ENCODE data around the gene MGAT3.
"Not testable (repeated sequence)": the region's sequence is repeated elsewhere in the genome, so short reads cannot be mapped to it uniquely, and the experiment has no call there.

The MGAT3 gene, protein sequence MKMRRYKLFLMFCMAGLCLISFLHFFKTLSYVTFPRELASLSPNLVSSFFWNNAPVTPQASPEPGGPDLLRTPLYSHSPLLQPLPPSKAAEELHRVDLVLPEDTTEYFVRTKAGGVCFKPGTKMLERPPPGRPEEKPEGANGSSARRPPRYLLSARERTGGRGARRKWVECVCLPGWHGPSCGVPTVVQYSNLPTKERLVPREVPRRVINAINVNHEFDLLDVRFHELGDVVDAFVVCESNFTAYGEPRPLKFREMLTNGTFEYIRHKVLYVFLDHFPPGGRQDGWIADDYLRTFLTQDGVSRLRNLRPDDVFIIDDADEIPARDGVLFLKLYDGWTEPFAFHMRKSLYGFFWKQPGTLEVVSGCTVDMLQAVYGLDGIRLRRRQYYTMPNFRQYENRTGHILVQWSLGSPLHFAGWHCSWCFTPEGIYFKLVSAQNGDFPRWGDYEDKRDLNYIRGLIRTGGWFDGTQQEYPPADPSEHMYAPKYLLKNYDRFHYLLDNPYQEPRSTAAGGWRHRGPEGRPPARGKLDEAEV

DNA sequence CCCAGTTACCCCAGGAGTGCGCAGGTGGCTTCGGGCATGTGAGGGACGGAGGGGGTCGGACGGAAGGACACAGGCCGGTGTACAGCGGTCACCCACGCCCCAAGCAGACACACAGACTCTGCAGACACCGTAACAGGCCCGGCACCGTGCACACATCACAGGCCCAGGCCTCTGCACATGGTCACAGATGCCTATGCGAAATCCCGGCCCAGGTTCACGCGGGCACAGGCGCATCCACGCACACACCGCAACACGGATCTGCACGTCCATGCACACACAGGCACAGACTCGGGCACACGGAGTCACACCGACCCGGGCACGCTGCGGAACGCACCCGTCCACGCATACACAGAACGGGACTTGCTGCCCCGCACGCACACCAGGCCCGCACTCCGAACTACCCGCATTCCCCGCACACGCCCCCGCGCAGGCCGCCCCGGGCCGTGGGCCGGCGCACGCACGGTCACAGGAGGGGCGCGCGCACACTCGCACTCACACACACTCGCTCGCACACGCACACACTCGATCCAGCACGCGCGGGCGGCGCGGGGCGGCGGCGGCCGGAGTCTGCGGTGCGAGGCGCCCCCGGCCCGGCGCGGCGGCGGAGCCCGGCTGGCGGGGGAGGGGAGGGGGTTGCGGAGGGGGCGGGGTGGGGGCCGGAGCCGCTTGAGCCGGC lies at the start of gene MGAT3:
MGAT3 (plus strand) TSS at position 491 of the 676 bp plus-strand sequence. CDS start 30,336 bp downstream, outside the sequence.
- peak in 13 of 56 donors; percentile 21 to 60 (median 35) for DNase-seq

DNA sequence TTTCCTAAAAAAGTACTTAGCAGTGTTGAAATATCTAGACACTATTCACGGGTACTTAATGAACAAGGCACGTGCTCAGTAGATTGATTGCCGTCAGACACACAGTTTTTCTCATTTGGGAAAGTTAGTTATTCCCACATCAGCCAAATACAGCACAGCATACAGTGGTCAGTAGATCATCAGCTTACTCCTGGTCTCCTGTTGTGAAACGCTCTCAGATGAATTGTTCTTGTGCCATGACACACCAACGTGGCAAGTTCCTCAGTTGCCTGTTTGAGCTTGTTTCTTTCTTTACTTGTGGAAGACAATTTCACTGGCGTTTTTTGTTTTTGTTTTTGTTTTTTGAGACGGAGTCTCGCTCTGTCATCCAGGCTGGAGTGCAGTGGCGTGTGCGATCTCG lies 48.6 kb upstream of the MGAT3 start:
- DNase-seq, result no peak

DNA sequence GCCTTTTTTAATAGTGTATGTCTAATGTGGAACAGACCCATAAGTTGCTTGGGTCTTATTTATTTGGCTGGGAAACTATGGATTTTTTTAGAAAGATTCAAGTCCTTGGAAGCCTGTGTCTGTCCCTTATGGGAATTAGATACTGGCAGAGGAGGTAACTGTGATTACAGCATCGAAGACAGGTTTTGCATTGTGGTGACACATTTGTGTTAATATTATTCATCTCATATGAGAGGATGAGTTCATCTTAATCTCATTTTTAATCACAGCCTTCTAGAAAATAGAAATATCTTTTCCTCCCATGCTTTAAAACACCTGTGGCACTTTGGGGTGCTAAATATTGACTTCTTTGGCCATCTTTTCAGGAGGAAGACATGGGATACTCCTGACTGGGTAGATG lies 48.0 kb upstream of the MGAT3 start:
- no peak for DNase-seq

DNA sequence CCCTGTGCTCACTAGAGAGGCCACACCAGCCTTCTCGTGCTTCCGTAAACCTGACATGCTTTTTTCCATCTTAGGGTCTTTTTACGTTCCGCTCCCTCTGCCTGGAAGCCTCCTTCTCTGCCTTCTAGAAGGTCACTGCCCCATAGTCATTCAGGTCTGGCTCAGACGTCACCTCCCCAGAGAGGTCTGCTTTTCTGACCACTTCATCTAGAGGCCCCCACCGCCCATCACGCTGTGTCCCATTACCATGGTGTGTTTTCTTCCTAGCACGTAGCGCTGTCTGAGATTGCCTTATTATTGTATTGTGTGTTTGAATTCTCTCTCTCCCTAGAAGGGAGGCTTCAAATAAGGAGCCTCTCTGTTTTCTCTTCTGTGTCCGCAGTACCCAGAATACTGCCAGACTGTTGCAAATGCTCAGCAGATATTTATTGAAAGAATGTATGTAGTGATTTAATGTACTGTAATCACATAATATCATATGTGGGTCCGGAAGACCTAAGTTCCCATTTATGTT lies 47.2 kb upstream of the MGAT3 start:
- DNase-seq, result peak in 2 of 56 donors; percentile 7 to 9

DNA sequence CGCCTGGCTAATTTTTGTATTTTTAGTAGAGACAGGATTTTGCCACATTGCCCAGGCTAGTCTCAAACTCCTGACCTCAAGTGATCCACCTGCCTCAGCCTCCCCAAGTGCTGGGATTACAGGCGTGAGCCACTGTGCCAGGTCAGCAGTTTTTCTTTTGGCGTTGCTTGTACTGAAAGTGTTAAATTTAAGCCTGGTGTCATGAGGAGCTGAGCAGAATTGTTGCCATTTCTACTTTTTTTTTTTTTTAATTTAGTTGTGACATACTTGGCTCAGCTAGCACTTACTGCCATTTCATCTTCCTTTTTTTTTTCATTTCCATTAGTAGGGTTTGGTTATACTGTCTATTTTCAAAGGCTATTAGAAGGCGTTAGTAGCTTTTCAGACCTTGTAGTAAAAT lies 46.5 kb upstream of the MGAT3 start:
- DNase-seq, result no peak

DNA sequence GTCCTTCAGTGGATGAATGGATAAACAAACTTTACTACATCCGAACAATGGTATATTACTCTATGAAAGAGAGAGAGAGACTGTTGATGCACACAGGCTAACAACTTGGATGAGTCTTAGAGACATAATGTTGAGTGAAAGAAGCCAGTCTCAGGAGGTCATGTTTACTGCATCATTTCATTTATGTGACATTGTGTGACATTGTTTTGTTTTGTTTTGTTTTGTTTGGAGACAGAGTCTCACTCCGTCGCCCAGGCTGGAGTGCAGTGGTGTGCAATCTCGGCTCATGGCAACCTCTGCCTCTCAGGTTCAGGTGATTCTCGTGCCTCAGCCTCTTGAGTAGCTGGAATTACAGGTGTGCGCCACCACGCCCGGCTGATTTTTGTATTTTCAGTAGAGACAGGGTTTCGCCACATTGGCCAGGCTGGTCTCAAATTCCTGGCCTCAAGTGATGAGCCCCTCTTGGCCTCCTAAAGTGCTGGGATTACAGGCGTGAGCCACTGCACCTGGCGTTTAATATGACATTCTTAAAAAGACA lies 44.9 kb upstream of the MGAT3 start:
- DNase-seq, result not testable (repeated sequence)

DNA sequence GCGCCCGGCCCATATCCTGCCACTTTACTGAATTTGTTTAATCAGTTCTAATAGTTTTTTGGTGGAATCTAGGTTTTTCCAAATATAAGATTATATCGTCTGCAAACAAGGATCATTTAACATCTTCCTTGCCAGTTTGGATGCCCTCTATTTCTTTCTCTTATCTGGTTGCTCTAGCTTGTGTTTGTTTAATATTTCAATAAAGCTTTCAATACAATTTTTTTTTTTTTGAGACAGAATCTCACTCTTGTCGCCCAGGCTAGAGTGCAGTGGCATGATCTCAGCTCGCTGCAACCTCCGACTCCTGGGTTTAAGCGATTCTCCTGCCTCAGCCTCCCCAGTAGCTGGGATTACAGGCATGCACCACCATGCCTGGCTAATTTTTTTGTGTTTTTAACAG lies 43.6 kb upstream of the MGAT3 start:
- not testable (repeated sequence) for DNase-seq

DNA sequence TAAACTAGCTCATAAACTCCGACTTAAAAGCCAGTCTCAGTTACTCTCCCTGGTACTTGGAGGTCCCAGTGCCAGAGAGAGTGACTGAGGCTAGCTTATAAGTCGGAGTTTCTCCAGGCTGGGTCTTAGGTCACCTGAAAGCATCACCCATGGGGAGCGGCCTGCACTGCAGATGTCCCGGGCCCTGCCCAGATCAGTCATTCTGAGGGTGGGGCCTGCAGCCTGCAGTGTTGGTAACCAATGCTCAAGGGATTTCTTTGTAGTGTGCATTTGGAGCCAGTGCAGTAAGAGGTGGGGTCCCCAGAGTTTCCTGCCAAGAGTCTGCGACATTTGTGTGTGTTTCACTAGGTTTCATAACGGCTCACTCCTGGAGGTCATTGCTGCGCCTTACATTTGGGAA lies 42.4 kb upstream of the MGAT3 start:
- no peak for DNase-seq

DNA sequence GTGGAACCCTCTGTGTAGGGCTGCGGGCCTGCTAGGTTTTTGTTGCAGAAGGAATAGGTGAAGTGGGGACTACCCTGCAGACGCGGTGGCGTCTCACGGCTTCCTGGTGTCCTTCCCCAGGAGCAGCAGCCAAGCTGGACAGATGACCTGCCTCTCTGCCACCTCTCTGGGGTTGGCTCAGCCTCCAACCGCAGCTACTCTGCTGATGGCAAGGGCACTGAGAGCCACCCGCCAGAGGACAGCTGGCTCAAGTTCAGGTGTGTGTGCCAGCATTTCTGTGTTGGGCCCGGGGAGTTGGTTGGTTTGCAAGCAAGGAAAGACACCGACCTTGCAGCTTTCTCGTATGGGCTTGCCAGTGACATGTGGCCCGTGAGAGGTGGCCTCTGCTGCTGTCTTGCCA lies 41.9 kb upstream of the MGAT3 start:
- DNase-seq, result peak in 26 of 56 donors; percentile 11 to 68 (median 40)

DNA sequence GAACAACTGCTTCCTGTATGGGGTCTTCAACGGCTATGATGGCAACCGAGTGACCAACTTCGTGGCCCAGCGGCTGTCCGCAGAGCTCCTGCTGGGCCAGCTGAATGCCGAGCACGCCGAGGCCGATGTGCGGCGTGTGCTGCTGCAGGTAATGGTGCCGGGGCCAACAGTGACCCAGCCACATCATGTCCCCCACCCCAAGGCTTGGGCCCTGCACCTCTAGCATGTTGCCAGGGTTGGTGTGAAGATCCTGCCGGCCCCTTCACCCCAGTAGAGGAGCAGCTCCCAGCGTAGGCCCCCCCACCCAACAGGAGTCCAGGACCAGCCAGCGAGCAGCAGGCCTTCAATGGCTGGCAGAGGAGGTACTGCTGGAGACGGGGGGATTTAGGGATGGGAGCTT lies 41.3 kb upstream of the MGAT3 start:
- DNase-seq, result no peak

DNA sequence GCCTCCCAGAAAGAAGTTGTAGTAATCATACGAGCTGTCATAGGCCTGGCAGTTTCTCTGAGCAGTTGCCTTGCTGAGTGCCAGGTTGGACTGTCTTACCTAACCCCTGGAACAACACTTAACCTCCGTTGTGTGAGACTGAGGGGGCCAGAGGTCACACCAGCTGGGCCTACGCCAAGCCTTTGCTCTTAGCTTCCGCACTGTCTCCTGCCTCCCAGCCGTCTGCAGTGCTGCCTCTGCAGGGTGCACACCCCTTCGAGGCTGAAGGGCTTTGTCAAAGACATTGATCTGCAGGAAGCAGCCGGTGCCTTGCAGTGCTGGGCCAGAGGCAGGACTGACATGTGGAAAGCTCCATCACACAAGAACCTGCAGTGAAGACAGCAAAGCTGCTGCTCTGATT lies 40.5 kb upstream of the MGAT3 start:
- no peak for DNase-seq

DNA sequence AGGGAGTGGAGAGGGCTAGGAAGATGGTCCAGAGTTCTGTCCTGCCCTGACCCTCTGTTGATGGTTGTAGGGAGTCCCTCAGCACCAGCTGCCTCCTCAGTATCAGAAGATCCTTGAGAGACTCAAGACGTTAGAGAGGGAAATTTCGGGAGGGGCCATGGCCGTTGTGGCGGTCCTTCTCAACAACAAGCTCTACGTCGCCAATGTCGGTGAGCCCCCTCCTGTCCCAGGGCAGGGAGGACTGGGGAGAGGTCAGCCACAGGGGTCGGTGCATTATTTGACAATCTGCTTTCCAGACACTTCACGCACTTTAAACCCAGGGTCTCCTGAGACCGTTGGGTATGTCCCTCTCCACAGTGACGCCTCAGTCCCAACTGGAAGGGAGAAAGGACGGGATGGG lies 39.2 kb upstream of the MGAT3 start:
- DNase-seq, result no peak

DNA sequence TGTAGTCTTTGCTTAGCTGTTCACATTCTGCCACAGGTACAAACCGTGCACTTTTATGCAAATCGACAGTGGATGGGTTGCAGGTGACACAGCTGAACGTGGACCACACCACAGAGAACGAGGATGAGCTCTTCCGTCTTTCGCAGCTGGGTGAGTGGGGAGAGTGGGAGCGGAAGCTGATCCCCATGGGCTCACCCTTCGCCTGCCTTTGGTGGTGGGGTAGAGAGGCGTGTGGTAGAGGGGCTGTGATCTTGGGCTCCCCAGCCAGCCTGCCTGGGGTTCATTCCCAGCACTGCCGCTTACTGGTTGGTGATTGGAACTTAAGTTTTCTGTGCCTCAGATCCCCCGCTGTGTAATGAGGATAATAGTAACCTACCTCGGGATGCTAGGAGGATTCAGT lies 38.1 kb upstream of the MGAT3 start:
- DNase-seq, result no peak

DNA sequence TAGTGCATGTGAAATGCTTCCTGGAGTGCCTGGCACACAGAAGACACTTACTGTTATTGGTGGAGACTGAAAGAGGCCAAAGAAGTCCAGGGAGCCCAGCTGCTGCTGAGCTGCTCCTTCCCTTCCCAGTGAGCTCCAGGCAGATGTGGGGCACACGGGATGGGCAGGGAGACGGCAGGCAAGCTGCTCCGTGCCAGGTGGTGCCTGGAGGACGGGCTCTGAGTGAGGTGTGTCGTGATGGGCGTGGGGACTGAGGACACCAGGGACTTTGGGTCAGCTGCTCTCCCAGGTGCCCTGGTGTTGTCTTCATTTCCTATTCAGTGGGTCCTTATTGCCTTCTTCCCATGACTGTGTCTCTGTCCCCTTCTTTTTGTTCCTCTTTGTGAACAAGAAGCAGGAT lies 37.7 kb upstream of the MGAT3 start:
- DNase-seq, result no peak

DNA sequence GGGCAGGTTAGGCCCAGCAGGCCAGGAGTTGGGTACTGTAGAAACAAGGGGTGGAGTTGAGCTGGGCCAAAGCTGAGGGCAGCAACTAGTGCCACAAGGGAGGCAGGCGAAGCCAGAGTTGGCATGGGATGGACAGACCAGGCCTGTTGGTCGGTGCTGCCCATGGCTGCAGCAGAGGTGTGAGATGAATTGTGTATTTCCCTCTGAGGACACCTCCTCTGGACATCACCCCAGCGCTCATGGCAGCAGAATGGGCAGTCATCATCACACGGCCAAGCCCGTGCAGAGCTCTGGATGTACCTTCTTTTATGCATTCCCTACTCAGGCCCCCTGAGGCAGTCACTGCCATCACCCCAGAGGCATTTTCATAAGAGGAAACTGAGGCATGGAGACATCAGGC lies 36.9 kb upstream of the MGAT3 start:
- DNase-seq, result no peak

DNA sequence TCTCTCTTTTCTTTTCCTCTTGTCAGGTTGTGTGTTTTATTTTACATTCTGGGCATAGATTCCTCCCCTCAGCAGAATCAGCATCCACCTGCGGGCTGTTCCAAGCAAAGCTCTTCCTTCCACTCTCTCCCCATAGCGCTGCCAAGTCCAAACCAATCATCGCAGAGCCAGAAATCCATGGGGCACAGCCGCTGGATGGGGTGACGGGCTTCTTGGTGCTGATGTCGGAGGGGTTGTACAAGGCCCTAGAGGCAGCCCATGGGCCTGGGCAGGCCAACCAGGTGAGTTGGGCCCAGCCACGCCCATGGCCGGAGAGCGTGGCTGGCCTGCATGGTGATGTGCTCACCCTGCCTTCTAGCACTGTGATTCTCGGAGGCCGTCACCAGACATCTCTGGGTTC lies 35.1 kb upstream of the MGAT3 start:
- no peak for DNase-seq

DNA sequence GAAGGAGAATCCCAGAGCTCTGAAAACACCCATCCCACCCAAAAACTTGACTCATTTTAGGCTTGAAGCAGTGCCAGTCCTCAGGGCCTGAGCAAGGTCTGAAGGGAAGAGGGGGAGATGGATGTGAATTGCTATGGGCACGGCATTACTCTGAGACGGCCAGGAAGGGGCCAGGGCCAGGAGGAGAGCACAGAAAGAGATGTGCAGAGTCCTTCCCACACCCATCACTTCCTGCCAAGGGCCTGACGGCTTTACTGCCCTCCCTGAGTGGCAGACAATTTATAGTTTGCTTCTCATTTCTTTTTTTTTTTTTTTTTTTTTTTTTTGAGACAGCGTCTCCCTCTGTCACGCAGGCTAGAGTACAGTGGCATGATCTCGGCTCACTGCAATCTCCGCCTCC lies 34.7 kb upstream of the MGAT3 start:
- no peak for DNase-seq

DNA sequence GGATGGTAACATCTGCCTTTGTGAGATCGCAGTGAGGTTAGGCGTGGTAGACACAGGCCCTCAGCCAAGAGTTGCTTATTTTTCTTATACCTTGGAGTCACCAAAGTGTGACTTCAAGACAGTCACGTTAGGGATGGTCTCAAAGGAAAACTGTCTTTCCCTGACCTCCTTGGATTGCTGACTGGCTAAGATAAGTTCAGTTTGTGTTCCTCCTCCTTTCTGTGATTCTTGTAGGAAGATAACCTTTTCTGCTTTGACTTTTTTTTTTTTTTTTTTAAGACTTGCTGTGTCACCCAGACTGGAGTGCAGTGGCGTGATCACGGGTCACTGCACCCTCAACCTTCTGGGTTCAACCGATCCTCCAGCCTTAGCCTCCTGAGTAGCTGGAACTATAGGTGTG lies 34.1 kb upstream of the MGAT3 start:
- DNase-seq, result no peak

DNA sequence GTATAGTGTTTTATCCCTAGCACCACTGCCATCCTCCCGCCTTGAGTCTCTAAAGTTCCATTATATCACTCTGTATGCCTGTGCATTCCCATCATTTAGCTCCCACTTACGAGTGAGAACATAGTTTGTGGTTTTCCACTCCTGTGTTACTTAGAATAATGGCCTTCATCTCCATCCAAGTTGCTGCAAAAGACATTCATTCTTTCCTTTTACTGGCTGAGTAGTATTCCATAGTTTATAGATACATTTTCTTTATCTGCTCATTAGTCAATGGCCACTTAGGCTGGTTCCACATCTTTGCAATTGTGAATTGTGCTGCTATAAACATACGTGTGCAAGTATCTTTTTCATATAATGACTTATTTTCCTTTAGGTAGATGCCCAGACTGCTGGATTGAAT lies 32.8 kb upstream of the MGAT3 start:
- DNase-seq, result no peak

DNA sequence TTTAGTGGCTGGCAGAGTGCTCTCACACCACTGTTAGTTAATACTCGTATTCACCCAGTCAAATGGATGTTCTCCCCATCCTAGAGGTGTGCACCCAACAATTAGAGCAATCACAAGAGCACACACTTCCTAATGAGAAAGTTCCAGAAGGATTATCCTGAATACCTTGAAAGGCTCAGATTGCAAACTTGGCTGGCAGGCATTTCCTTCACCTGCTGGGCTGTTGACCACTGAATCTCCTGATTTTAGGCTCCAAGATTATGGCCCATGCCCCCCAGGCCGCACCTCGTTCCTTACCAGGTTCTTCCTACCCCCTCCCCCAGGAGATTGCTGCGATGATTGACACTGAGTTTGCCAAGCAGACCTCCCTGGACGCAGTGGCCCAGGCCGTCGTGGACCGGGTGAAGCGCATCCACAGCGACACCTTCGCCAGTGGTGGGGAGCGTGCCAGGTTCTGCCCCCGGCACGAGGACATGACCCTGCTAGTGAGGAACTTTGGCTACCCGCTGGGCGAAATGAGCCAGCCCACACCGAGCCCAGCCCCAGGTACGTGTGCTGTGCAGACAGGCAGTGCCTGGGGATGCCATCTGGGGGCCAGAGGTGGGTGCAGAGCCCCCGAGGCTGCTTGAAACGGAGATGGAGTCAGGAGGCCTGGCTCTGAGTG lies 30.3 kb upstream of the MGAT3 start:
- no peak for DNase-seq

DNA sequence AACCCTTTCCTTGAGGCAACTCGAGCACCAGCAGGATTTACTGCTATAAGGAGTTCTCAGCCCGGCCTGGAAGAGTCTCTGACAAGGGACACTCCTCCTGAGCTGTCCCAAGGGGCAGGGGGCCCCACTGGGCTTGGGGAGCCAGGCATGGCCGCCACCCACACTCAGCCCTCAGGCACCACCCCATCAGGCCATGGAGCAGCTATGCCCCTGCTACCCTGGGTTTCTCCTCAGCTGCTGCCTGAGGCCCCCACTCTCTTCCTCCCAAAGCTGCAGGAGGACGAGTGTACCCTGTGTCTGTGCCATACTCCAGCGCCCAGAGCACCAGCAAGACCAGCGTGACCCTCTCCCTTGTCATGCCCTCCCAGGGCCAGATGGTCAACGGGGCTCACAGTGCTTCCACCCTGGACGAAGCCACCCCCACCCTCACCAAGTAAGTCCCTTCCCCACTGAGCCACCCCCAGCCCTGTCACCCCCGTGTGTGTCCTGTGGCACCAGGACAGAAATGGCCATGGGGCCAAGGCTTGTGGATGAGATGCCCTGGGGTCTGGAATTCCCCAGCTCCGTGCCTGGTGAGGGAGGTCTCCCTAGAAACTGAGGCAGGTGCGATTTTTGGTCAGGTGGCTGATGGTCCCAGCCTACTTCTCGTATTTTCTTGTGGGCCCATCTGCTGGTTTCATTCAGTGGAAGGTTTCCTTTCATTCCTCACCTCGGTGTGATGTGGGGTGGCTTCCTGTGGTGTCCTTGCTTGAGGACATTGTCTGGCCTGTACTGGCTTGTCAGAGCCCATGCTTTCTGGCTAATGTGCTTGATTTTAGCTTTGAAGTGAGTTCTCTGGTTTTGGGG lies 28.8 kb upstream of the MGAT3 start:
- DNase-seq, result no peak

All from nucleus accumbens (tissue), 56 donors.